Activated naive CD4-positive, alpha-beta T cell treated with anti-CD3 and anti-CD28 coated beads, Interleukin-2, amount 50 U/mL, for 72 hours (primary cell): Measurements from ENCODE around the gene FBXO17. TPM values are rescaled to one million over a fixed set of nuclear protein-coding genes. Genes with fewer than 3 reads are reported as not detected.
"Not testable (repeated sequence)": the region's sequence is repeated elsewhere in the genome, so short reads cannot be mapped to it uniquely, and the experiment has no call there.

Experiments used
- ATAC-seq, 2 donors: fragments of 150-1000 bp; cut with Tn5 transposase; 2 replicates each; pipeline ENCODE4 v1.10.0; 2021; ENCODE audit warnings: mild to moderate bottlenecking in 2 of 2, moderate library complexity in 2 of 2
- DNase-seq, 2 donors: peaks; one replicate each; pipeline ENCODE4 v3.0.0; 2021 to 2022; ENCODE audit warnings: low spot score in 2 of 2
- H3K27ac Mint-ChIP-seq, 2 donors: one replicate each; pipeline ENCODE4 v1.8.0; 2022; ENCODE audit warnings: mild to moderate bottlenecking in 2 of 2, mixed read lengths in 2 of 2
- H3K36me3 Mint-ChIP-seq, 2 donors: one replicate each; pipeline ENCODE4 v1.8.0; 2022; ENCODE audit warnings: mixed read lengths in 2 of 2
- H3K9me3 Mint-ChIP-seq, 2 donors: one replicate each; pipeline ENCODE4 v1.8.0; 2022; ENCODE audit warnings: mixed read lengths in 2 of 2
- total RNA-seq, 2 donors: library from RNA; stranded (reverse); gene quantifications; one replicate each; pipeline ENCODE4 v1.2.3, GENCODE V29; 2022

The FBXO17 gene
- total RNA-seq, 2 donors from 2014 or later: 0.10 TPM; not detected in 1

DNA sequence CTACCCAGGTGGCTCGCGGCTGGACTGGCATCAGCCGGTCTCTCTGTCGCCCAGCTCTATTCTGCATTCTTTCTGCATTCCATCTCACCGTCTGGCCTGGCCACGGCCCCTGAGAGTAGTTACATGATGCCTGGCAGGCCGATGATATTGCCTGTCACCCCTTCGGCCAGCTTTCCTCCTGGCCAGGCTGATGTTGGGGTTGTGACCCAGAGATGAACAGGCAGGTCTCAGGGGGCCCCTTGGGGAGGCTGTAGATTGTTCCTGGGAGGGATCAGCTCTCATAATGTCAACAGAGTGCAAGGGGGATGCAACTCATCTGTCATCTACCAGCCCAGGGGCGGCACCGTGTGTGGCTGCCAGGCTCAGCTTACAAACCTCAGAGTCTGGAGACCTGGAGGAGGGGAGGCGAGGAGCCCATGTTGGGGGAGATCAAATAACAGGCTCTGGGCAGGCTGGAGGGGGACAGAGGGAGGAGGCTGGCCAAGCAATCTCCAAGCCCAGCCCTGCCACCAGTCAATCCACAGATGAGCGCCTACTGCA is 13.6 kb upstream of the FBXO17 start:
- no peaks in the 10 kb centered on the region for H3K9me3 Mint-ChIP-seq
- no peak for DNase-seq
- H3K27ac Mint-ChIP-seq: no peak overlapping the region
- no peaks in the 10 kb centered on the region for H3K36me3 Mint-ChIP-seq
- no peak for ATAC-seq

DNA sequence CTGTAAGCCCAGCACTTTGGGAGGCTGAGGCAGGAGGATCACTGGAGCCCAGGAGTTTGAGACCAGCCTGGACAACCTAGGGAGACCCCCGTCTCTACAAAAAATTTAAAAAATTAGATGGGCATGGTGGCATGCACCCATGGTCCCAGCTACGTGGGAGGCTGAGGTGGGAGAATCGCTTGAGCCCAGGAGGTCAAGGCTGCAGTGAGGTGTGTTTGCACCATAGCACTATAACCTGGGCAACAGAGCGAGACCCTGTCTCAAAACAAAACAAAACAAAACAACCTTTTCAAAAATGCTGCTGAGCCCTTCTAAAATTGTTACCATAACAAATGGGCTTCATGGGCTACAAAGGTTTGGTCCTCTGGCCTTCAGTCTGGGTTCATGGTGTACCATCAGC is 13.1 kb upstream of the FBXO17 start:
- not testable (repeated sequence) for ATAC-seq, H3K36me3 Mint-ChIP-seq, H3K9me3 Mint-ChIP-seq, H3K27ac Mint-ChIP-seq, DNase-seq

DNA sequence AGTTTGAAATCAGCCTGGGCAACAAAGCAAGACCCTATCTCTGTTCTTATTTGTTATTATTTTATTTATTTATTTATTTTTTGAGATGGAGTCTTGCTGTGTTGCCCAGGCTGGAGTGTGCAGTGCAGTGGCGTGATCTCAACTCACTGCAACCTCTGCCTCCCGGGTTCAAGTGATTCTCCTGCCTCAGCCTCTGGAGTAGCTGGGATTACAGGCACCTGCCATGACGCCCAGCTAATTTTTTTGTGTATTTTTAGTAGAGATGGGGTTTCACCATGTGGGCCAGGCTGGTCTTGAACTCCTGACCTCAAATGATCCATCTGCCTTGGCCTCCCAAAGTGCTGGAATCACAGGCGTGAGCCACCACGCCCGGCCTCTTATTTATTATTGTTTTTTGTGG is 12.2 kb upstream of the FBXO17 start:
- not testable (repeated sequence) for ATAC-seq, DNase-seq, H3K36me3 Mint-ChIP-seq, H3K9me3 Mint-ChIP-seq, H3K27ac Mint-ChIP-seq

DNA sequence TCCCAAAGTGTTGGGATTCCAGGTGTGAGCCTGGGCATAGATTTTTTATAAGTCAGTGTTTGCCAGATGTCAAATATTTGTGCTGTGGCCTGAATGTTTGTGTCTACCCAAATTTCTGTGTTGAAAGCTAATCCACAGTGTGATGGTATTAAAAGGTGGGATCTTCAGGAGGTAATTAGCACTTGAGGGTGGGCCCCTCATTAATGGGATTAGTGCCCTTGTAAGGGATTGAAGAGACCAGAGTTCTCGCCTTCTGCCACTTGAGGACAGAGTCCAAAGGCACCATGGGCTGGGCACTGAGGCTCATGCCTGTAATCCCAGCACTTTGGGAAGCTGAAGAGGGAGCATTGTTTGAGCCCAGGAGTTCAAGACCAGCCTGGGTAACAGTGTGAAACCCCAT is 9.7 kb upstream of the FBXO17 start:
- ATAC-seq: no peak
- H3K27ac Mint-ChIP-seq: no peak overlapping the region
- H3K9me3 Mint-ChIP-seq: no peaks in the 10 kb centered on the region

DNA sequence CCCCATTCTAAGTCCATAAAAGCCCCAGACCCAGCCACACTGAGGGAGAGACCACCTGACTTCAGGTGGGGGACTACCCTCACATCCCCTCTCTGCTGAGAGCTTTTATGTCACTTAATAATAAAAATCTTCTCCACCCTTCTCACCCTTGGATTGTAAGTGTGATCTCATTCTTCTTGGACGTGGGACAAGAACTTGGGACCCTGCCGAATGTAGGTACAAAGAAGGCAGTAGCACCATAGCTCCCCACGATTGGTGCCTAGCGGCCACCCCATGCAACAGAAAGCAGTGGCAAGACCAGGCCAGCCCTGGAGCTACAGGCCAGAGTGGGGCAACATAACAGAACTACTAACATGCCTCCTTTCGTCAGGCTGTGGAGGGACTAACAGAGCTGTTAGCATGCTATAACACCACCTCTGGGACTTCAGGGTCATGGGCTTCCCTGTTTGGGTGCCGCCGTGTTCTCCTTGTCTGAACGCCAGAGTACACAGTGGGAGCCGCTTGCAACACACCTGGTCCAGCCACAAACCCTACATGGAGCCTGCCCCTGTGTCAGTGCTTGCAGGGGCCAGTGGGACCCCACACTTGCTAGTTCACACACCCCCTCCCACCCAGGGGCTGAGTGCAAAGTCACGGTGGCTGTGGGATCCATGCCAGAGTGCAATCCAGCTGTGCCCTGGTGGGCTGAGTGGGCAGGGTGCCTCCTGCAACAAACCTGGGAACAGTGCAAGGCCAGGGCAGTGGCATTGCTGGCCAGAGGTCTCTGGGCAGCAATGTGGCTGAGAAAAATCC is 5.2 kb upstream of the FBXO17 start:
- Mint-ChIP-seq H3K9me3 (no peaks in the 10 kb centered on the region), H3K27ac (no peak overlapping the region), H3K36me3 (peaks cover 4 to 8% of the 10 kb centered on the region in 2 donors)
- no peak for DNase-seq
- ATAC-seq: no peak

More for the DNA sequence above, 9.7 kb upstream of the FBXO17 start:
- H3K36me3 Mint-ChIP-seq: peaks cover 0 to 6% of the 10 kb centered on the region in 2 donors
- DNase-seq: no peak

DNA sequence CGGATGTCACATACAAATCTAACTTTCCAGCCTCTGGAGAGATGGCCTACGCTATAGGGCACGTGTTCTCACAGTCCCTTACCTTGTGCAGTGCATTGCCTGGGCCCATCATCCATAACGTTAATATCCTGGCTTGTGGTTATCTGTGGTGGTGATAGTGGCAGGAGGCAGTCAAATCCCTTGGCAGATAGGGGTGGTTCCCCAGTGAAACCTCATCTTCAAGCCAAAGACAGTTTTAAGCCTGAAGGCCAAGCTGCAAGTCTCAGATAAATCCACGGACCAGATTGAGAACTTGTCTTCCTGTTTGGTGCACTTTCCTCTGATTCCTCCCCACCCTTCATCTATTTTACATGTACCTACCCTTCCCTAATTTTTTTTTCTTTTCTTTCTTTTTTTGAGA is 4.3 kb upstream of the FBXO17 start:
- ATAC-seq (no peak), DNase-seq (no peak)
- no peak overlapping the region for H3K27ac Mint-ChIP-seq
- H3K9me3 Mint-ChIP-seq: no peaks in the 10 kb centered on the region
- peaks cover 8 to 11% of the 10 kb centered on the region in 2 donors for H3K36me3 Mint-ChIP-seq

DNA sequence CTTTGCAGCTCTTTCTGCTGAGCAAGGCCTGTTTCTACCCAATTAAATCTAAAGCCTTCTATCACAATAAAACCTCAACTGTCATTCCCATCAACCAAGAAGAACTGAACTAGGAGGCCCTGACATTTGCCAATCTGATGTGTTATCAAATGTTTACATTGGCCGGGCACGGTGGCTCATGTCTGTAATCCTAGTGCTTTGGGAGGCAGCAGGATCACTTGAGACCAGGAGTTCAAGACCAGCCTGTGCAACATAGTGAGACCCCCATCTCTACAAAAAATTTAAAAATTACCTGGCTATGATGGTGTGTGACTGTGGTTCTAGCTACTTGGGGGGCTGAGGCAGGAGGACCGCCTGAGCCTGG is 2.8 kb upstream of the FBXO17 start:
- Mint-ChIP-seq H3K36me3 (peaks cover 12% of the 10 kb centered on the region in 2 donors), H3K27ac (peak overlapping the region; percentile 12 to 30), H3K9me3 (no peaks in the 10 kb centered on the region)
- DNase-seq (no peak), ATAC-seq (no peak)

DNA sequence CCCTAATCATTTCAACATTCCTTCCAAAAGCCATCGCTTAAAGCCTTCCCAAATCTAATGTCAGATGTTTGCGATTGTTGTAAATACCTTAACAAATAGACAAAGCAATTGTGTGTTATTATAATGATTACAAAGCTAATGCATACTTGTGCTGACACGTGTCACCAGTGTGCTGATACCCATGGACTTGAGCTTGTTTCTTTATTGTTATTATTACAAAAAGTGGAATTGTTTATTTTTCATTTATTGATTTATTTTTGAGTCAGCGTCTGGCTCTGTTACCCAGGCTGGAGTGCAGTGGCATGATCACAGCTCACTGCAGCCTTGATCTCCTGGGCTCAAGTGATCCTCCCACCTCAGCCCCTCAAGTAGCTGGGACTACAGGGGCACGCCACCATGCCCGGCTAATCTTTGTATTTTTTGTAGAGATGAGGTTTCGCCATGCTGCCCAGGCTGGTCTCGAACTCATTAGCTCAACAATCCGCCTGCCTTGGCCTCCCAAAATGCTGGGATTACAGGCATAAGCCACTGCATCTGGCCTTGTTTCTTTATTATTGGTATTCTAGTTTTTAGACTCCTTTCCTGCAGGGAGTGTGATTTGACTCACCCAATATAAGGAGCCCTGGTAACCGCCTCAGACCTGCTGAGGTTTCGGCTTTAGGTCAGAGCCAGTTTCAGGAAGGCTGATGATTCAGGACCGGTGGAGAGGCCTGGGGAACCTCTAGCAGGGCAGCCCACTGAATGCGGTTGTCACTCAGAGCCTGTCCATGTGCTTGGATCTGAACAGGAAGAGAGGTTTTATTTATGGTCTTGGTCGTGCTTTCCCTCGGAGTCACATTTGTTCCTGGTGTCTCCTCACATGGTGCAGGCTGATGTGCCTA is 2.1 kb upstream of the FBXO17 start:
- Mint-ChIP-seq H3K36me3 (peaks cover 12% of the 10 kb centered on the region in 2 donors), H3K9me3 (no peaks in the 10 kb centered on the region), H3K27ac (peak overlapping the region in 1 of 2 donors; percentile 12)
- ATAC-seq: peak; percentile 99 to 100
- peak; percentile 72 to 75 for DNase-seq

DNA sequence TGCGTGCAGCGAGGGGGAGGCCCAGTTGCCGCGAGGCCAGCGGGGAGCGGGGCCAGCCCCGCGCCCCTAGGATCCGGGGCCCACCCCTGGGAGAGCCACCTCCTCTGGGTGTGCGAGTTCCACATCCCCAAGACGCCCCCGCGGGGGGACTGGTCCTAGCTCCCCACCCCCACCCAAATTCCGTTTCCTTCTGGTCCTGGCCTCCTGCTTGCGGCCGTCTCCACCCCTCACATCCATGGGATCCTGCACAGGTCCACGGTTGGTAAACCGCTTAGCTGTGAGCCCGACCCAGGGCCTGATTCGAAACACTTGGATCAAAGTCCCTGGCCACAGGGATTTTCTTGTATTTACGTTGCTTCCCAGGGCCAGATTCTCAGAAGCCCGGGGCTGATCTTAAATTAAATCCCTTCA is 324 bp upstream of the FBXO17 start:
- ATAC-seq (no peak), DNase-seq (no peak)
- no peaks in the 10 kb centered on the region for H3K9me3 Mint-ChIP-seq
- H3K27ac Mint-ChIP-seq: no peak overlapping the region
- H3K36me3 Mint-ChIP-seq: peaks cover 11 to 12% of the 10 kb centered on the region in 2 donors

DNA sequence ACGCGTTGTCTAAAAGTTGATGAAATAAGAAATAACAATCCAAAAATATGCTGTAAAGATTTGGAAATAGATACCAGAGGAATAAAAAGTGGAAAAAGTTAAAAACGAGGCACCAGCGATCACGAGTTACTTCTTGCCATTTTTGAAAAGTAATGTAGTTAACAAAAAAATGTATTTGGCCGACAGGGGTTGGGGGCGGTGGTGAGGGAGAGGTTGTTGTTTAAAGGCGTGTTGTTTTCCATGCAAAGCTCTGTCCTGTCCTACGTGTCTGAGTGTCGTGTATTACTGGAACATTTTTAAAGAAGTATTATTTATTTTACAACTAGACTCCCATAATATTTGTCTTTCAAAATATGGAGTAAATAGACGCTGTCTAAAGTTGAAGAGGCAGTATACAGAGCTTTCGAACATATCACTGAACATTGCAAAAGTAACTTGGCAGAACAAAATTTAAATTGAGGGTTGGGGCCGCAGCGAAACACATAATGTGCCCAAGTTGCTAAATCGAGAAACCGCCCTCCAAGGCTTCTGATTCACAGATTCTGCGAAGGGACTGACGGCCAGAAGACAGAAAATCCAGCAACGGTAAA is 823 bp downstream of the FBXO17 start:
- H3K9me3 Mint-ChIP-seq: no peaks in the 10 kb centered on the region
- ATAC-seq (no peak), DNase-seq (no peak)
- peaks cover 4 to 12% of the 10 kb centered on the region in 2 donors for H3K36me3 Mint-ChIP-seq
- H3K27ac Mint-ChIP-seq: no peak overlapping the region

DNA sequence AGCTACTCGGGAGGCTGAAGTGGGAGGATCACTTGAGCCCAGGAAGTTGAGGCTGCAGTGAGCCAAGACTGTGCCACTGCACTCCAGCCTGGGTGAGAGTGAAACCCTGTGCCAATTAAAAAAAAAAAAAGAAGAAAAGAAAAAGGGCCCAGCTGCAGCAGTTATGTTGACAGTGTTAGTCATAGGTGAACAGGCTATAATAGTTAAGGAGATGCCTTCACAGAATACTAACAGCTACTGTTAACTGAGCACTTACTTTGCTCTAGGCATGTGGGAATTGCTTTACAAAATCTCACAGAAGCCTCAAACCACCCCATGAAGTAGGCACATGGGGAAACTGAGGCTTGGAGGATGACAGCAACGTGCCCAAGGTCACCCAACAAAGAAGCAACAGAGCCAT is 3.9 kb downstream of the FBXO17 start:
- Mint-ChIP-seq H3K9me3 (no peaks in the 10 kb centered on the region), H3K27ac (no peak overlapping the region), H3K36me3 (peaks cover 4 to 12% of the 10 kb centered on the region in 2 donors)
- no peak for DNase-seq
- ATAC-seq: no peak

DNA sequence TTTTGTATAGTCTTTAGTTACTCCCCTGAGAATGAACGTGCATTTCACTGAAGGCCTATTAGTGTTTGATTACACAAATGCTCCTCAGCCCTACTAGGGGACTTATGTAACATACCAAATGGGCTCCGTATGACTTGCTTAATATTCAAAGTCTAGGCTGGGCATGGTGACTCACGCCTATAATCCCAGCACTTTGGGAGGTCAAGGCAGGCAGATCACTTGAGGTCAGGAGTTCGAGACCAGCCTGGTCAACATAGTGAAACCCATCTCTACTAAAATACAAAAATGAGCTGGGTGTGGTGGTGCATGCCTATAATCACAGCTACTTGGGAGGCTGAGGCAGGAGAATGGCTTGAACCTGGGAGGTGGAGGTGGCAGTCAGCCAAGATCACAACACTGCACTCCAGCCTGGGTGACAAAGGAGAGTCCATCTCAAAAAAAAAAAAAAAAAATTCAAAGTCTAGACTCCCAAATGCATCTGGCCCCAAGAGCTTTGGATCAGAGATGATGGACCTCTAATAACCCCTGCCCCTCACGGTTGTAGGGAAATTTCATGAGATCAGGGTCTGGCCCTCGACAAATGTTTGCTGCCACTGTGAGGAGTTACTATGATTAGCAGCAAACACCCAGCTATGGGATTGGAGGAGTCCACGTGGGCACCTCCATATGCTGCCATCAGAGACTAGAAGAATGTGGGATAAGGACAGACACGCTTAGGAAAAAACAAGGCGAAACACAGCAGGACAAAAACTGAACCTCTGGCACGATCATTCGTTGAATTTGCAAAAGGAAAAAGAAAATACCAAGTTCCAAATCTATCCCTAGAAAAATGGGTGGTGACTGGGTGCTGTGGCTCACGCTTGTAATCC is 4.6 kb downstream of the FBXO17 start:
- Mint-ChIP-seq H3K36me3 (peaks cover 4 to 8% of the 10 kb centered on the region in 2 donors), H3K9me3 (no peaks in the 10 kb centered on the region), H3K27ac (no peak overlapping the region)
- ATAC-seq (no peak), DNase-seq (no peak)

DNA sequence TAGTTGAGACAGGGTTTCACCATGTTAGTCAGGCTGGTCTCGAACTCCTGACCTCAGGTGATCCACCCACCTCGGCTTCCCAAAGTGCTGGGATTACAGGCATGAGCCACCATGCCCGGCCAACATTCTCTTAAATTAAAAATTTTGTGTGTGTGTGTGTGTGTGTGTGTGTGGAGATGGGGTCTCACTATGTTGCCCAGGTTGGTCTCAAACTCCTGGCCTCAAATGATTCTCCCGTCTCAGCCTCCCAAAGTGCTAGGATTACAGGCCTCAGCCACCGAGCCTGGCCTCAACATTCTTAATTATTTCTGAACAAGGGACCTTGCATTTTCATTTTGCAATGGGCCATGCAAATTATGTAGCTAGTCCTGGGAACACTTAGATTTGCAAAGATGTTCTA is 9.4 kb downstream of the FBXO17 start:
- not testable (repeated sequence) for ATAC-seq, H3K36me3 Mint-ChIP-seq, H3K9me3 Mint-ChIP-seq, DNase-seq, H3K27ac Mint-ChIP-seq

DNA sequence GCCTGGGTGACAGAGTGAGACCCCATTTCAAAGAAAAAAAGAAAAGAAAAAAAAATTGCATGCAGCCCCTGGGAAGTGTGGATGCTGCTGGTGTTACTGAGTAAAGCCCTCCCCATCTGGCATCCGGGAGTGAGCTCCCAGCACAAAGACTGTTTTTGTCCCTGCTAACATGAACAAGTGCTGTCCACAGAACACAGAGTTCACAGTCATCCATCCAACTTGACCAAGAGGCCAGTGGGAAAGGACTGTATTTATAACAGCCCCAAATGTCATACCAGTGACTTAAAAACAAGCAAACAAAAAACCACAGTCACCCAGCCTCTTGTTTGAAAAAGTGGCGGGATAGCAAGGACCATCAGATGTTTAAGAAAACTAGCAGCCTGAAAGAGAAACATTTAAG is 10.8 kb downstream of the FBXO17 start:
- DNase-seq: no peak
- no peak overlapping the region for H3K27ac Mint-ChIP-seq
- H3K9me3 Mint-ChIP-seq: no peaks in the 10 kb centered on the region
- no peaks in the 10 kb centered on the region for H3K36me3 Mint-ChIP-seq
- no peak for ATAC-seq

DNA sequence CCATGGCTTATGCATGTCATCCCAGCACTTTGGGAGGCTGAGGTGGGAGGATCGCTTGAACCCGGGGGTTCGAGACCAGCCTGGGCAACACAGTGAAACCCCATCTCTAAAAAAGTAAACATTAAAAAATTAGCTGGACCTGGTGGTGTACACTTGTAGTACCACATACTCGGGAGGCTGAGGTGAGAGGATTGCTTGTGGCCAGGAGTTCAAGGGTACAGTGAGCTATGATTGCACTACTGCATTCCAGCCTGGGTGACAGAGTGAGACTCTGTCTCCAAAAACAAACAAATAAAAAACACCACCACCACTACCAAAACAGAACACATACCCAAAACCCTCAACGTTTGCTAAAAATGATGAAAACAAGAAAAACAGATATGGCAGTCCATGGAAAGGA is 15.9 kb downstream of the FBXO17 start:
- ATAC-seq: no peak
- H3K27ac Mint-ChIP-seq: no peak overlapping the region
- H3K36me3 Mint-ChIP-seq: no peaks in the 10 kb centered on the region
- H3K9me3 Mint-ChIP-seq: no peaks in the 10 kb centered on the region
- no peak for DNase-seq

DNA sequence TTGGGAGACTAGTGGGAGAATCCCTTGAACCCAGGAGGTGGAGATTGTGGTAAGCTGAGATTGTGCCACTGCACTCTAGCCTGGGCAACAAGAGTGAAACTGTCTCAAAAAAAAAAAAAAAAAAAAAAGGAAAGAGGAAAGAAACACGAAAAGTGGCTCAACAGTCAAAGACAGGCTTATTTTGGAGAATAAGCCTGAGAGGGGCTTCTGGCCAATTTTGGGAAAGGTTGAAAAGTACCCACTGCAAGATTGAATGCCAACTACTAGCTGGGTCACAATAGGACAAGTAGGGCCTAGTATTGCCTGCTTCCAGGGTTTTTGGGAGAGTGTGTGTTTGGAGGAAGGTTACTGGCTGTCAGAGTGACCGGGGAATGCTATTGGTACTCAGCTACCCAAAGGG is 17.2 kb downstream of the FBXO17 start:
- Mint-ChIP-seq H3K36me3 (no peaks in the 10 kb centered on the region), H3K27ac (no peak overlapping the region), H3K9me3 (no peaks in the 10 kb centered on the region)
- no peak for ATAC-seq
- DNase-seq: no peak
